ENCODE measurements around the gene OLA1.

DNA sequence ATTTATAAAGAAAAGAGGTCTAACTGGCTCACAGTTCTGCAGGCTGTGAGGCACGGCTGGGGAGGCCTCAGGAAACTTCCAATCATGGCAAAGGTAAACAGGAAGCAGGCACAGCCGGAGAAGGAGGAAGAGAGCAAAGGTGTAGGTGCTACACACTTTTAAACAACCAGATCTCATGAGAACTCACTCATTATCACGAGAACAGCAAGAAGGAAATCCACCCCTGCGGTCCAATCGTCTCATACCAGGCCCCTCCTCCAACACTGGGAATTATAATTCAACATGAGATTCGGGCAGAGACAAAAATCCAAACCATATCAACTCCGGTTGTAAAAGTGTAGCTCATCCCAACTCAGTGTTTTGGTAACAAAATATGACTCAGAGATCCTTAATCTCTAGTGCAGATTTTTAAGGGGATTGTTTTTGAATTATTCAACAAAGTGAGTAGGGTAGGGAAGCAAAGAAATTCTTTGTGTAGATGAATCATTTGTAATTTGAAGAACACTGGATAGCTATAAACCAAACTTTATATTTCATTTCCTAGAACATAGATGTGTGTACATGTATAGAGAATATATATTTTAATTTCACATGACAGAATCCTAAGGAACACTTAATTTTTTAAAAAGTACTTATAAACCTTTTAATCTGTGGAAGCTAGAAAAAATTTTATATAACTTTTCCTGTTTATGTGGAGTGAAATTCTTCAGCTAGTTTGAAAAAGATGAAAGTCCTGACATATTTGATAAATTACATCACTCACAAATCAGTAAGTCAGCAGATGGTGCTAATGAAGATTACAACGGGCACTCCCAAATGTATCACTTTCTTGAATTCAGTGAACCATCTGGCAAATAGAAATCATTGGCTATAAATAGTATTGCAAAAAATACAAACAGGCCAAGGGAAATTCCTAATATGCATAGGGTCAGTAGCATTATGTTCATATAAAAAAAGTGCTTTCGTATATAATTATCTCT lies 130.1 kb downstream of the OLA1 start:
- TF ChIP-seq, protein P1, sequence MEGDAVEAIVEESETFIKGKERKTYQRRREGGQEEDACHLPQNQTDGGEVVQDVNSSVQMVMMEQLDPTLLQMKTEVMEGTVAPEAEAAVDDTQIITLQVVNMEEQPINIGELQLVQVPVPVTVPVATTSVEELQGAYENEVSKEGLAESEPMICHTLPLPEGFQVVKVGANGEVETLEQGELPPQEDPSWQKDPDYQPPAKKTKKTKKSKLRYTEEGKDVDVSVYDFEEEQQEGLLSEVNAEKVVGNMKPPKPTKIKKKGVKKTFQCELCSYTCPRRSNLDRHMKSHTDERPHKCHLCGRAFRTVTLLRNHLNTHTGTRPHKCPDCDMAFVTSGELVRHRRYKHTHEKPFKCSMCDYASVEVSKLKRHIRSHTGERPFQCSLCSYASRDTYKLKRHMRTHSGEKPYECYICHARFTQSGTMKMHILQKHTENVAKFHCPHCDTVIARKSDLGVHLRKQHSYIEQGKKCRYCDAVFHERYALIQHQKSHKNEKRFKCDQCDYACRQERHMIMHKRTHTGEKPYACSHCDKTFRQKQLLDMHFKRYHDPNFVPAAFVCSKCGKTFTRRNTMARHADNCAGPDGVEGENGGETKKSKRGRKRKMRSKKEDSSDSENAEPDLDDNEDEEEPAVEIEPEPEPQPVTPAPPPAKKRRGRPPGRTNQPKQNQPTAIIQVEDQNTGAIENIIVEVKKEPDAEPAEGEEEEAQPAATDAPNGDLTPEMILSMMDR (IDR thresholded peaks at IDR 0.05): no peak
- no peak for TF ChIP-seq EZH2phosphoT487 (IDR thresholded peaks at IDR 0.05)
- TF ChIP-seq EZH2 (IDR thresholded peaks at IDR 0.05): no peak

Measured in neural progenitor cell (in vitro differentiated cells).